HuH-7 (cell line): ENCODE results near the gene CHCHD10.
A peak's percentile ranks its signal among the peaks of the same experiment; 100 is the strongest.

ENCODE experiments used
- DNase-seq: peaks from one replicate; pipeline ENCODE4 v3.0.0; 2011; ENCODE audit warnings: low spot score

CHCHD10 gene

DNA sequence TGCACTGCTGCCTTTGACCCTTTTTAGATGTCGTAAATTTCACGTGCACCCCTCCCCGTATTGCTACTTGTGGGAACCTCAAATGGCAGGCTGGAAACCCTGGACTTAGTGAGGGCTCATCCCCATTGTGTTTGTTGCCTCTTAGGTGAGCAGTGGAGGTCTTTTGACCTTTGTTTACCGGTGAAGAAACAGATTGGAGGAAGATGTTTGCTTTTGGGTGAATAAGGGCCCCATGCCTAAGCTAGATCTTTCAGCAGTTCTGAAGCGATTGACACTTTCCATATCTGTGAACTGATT lies 19.8 kb upstream of the CHCHD10 start:
- DNase-seq: no peak

GRCh38 chr22:23786752-23787599 lies 19.2 kb upstream of the CHCHD10 start, which contains the start of gene SMARCB1:
TSS of gene SMARCB1 (plus strand) at chr22:23786966. CDS start at chr22:23787170, 204 bp downstream.
- DNase-seq: peak; percentile 97

DNA sequence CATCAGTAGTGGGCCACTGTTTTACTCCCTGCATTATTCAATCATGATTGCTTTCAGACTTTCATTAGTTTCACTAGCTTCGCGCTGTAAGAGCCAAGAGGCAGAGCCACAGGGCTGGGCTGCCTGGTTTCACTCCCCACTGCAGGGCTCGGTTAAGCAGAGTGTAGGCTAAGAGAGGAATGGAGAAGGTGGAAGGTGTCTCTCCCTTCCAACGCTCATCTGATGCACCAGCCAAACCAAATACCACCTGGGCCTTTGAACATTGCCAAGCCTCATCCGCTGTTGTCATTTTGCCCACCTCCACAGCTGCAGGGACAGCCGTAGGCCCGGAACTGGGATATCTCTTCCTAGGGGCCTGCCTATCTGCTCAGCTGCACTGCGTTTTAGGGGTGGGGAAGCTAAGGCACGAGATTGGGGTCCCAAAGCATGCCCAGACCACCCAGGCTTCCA lies 18.5 kb upstream of the CHCHD10 start:
- DNase-seq: no peak

- DNase-seq: no peak
These were observed 16.5 kb upstream of the CHCHD10 start for GRCh38 chr22:23784215-23784732.

- no peak for DNase-seq
These were observed 15.7 kb upstream of the CHCHD10 start for GRCh38 chr22:23783265-23784150.

- DNase-seq: no peak
These were observed 14.9 kb upstream of the CHCHD10 start for GRCh38 chr22:23782703-23783102.

GRCh38 chr22:23782252-23782651 lies 14.5 kb upstream of the CHCHD10 start:
- no peak for DNase-seq

DNA sequence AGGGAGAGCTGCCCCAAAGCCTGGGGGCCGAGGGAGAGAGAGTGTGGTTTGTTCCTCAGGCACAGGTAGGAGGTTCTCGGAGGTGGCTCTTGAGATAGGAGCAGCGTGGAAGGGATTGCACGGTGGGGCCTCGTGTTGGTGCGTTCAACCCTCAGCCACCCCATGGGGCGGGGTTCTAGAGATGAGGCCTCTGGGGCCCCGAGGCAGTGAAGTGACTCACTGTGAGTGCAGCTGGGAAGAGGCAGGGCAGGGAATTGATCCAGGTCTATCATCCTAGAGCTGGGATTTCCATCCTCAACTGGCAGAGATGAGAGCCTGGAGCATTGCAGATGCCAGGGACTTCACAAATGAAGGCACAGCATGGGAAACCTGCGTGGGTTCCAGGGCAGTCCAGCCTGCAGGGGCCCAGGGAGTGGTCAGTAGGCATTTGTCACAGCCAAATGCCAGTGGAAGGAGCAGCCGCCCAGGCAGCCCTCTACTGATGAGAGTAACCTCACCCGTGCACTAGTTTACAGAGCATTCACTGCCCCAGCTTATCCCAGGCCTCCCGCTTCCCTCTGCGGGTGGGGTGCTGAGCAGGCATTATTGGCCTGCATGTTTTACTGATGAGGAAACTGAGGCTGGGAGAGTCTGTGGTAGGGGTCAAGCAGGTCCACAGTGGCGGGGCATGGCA lies 13.9 kb upstream of the CHCHD10 start:
- DNase-seq: no peak

DNA sequence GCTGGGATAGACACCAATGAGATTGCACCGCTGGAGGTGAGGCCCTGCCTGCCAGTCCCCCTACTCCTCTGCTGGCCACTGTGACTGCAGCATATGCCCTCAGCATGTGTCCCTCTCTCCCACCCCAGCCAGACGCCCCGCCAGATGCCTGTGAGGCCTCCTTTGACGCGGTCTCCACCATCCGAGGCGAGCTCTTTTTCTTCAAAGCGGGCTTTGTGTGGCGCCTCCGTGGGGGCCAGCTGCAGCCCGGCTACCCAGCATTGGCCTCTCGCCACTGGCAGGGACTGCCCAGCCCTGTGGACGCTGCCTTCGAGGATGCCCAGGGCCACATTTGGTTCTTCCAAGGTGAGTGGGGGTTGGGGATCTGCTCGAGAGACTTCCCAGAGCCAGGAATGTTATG lies 13.3 kb upstream of the CHCHD10 start:
- DNase-seq: no peak

DNA sequence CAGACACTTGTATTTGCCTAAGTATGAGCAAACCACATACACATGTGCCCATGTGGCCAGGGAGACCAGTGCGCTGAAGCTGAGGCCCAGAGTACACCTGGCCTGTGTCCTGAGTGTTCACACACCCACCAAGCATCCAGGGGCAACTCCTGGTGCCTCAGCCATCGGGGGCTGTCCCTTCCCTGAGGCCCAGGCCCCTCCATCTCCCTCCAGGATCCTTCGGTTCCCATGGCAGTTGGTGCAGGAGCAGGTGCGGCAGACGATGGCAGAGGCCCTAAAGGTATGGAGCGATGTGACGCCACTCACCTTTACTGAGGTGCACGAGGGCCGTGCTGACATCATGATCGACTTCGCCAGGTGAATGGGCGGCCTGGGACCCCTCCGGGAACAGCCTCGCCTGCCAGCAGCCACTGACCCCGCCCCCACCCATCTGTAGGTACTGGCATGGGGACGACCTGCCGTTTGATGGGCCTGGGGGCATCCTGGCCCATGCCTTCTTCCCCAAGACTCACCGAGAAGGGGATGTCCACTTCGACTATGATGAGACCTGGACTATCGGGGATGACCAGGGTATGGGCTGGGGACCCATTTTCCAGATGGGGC lies 12.5 kb upstream of the CHCHD10 start:
- no peak for DNase-seq

GRCh38 chr22:23779731-23780130 lies 12.0 kb upstream of the CHCHD10 start:
- no peak for DNase-seq

- no peak for DNase-seq
These were observed 11.3 kb upstream of the CHCHD10 start for GRCh38 chr22:23779083-23779482.

GRCh38 chr22:23778577-23778900 lies 10.8 kb upstream of the CHCHD10 start:
- DNase-seq: no peak

DNA sequence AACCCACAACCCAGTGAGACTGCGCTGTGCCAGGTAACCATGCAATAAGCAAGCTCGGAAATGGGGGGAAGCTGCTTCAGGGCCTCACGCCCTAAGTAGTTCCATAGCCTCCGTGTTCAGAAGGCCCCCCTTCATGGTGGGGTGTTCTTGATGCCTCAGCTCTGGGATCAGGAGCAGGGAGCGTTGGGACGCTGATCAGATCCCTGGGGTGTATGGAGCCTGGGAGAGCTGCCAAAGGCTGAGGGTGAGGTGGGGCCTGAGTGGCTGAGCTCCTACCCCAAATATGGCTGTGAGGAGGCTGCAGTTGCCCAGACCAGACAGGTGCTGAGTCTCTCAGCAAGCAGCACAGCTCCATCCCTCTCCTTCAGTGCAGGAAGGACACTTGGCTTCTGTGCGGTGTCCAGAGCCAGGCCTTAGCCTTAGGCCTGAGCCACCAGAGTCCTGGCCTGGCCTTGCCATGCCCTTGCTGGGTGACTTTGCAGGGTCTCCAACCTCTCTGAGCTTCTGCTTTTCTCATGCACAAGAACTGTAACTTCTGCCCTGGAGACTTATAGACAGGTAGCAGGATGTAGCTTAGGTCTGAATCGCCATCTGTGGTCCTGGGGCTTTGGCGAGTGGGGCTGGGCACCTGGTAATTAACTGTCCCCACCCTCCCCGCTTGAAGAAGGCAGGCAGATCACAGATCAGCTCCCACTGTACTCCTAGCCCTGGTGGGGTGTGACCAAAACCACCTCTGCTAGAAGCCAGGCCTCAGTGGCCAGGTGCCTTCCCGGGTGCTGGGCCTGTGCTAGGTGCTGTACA lies 10.2 kb upstream of the CHCHD10 start:
- no peak for DNase-seq

DNA sequence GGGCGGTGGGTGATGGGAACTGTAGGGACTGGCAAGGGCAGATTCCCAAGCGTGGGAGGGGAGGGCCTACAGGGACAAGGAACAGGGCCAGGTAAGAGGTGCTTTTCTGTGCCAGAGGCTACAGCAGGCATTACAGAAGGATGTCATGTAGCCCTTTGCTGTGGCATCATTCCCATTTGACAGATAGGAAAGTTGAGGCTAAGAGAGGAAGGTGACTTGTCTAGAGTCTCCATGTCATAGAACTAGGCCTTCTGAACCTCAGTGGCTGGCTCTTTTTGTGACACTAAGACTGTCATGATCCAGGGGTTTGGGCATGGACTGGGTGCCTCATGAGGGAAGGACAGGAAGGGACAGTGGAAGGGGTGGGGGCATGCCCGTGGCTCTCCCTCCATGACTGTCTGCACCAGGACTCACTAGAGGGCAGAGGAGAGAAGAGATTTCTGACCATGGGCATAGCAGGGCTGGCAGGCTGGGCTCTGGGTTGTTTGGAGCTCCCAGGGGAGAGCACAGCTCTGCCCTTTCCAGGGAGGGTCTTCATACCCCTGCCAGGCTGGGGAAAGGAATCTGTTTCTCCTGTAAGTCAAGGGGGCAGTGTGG lies 8.1 kb upstream of the CHCHD10 start:
- DNase-seq: no peak

DNA sequence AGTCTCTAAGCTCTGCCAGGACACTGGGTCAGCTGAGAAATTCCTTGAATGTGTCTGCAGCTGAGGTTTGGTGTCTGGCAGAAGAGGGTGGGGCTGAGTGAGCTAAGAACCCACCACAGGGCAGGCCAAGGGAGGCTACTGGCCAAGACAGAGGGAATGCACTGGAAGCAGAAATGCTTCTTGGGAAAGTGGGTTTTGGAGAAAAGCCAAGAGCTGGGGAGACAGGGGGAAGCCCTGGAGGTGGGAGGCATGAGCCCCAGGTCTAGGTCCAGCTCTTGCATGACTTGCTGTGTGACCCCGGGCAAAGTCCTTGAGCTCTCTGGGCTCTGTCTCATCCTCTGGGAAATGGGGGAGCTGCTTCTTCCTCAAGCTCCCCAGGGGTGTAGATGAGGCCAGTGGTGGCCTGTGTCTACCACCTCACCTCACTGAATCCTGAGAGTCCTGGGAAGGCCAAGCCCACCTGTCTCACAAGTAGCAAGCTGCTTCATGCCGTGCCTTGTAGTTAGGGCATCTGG lies 7.2 kb upstream of the CHCHD10 start:
- DNase-seq: no peak

GRCh38 chr22:23774114-23774921 lies 6.5 kb upstream of the CHCHD10 start:
- DNase-seq: no peak

DNA sequence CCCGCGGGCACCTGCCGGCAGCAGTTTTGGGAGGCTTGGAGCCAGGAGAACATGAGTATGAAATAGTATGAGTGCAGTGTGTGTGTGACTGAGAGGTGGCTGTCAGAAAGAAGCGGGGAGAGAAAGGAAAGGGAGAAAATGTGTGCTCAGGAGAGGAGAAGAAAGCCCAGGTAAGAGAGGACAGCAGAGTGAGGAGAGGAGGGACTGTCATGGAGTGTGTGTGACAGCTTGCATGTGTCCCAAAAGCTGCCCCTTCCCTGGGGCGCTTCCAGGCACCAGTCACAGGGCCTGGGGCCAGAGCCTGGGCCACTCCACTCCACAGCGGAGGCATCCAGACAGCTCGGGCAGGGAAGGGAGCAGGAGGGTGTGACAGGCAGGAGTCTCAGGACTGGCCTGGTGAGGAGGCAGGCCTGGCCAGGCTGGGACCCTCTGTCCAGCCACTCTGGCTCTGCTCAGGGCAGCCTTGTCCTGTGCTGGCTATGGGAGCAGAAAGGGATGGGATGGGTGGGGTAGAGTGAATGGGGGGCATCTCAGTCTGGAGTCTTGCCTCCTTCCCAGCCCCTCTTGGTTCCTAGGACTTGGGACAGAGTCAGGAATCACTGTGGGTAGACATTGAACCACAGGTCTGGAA lies 5.8 kb upstream of the CHCHD10 start:
- DNase-seq: no peak
